GM18868 (cell line): ENCODE measurements around the gene GSTA3.
"Not testable (repeated sequence)": the region's sequence is repeated elsewhere in the genome, so short reads cannot be mapped to it uniquely, and the experiment has no call there.

Experiments used
- ATAC-seq: cut with Tn5 transposase; IDR thresholded peaks from one replicate; pipeline ENCODE4 v1.9.1; 2021; ENCODE audit warnings: mild to moderate bottlenecking, moderate library complexity; ENCODE audit not compliant: unreplicated experiment

The GSTA3 gene

DNA sequence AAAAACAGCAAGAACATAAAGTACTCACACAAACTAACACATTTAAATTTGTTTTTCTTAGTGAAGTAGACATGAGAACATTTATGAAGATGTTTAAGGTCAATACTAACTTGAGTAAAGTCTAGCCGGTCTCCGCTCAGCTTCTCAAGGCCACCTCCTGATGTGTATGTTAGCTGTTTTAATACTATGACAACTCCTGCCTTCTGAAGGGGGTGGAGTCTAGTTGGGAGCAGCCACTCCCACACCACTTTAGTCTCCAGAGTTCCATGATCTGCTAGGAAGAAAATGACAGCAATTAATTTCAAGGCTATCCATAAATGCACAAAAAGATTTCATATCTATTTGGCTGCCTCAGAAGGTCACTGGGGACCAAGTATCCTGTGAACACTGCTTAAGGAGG lies at the start of gene GSTA3:
TSS of gene GSTA3 (minus strand) at position 168 of the 400 bp plus-strand sequence. CDS start 3,864 bp downstream, outside the sequence.
- no peak for ATAC-seq

DNA sequence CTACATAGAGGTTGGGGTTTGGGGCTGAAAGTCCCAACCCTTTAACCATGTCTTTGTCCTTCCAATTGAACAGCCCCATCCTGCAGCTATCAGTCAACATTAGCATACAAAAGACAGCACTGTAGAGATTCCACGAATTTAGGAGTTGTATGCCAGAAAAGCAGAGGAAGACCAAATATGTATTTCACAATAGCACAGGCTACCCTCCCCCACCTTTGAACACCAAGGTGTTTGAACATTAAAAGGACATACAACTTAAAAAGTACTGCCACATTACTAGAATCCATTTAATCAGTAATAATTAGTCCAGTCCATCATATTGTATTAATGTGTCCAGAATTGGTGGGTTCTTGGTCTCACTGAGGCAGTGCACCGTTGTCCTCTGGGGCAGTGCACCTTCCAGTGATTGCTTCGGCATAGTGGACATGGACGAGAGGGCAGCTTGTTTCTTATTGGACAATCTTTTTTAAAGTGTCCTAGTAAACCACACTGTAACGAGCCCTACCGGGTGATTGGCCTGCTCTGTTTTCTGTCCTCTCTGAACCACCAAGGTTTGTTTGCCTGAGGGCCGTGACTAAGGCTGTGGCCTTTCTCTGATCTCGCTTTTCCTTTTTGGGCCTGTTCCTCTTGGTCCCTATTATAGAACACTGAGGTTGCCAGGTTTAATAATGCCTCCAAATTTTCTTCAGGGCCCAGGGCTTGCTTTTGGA lies 49.2 kb upstream of the GSTA3 start:
- no peak for ATAC-seq

DNA sequence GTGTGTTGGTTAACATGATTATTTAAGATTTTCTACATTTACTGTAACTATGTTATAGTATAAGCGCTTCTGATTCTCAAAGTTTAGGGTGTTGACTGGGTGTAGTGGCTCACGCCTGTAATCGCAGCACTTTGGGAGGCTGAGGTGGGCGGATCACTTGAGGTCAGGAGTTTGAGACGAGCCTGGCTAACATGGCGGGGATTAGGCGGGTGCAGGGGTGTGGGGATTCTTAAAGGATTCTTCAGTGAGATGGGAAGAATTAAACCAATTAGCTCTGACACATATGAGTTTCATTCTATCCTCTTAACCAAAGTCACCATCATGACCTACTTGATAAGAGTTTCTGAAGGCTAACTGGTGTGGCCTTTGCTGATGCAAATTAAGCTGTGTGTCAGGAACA lies 46.4 kb upstream of the GSTA3 start:
- no peak for ATAC-seq

DNA sequence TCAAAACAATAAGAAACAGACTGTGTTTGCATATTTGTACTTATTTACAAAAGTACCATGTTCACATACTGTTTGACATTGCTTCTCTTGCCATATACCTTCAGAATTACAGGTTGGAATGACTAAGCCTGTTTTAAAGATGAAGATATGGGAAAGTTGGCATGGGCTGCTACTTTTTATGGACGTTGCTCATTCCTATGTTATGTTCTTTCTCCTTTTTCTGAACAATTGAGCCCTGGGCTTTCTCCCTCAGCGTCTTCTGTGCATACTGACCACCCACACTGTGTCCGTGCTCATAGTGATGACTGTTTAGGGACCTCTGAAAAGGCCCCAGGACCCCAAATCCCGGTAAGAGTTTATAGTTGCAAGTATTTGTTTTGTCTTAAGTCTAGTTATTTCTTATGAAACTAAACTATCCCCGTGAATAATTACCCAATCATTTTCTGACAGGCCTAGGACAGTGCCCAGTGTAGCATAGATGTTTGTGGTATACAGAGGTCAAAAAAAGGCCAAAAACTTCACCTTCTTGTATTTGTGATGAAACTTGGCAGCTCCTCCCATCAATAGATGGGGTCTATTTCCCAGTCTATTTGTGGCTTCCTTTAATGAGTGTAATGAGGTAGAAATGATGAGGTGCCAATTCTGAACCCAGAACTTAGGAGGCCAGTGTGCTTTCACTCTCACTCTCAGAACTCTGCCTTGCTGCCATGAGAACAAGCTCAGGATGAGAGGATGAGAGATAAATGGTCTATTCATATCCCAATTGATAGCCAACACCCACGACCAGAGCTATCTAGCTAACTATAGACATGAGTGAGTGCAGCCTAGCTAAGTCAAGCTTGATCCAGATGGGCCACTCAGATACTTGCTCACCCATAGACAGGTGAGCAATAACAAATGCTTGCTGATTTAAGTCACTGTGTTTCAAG lies 44.7 kb upstream of the GSTA3 start:
- no peak for ATAC-seq

DNA sequence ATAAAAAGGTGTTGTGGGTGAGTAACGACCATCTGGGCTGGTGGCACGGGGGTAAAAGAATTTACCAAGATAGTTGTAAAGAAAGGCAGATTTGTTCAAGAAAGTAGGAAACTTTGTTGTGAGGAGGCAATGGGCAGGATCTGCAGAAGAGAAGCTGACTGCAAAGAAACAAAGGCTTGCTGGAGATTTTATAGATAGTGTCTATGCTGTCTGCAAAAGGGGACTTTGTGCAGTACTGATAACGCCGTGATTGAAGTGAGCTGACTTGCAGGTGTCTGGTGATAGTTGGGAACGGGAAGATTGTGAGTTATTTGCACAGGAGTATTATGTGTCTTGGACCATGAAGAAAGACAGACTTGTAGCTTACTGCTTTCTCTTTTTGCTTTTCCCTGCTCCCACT lies 36.8 kb upstream of the GSTA3 start:
- no peak for ATAC-seq

DNA sequence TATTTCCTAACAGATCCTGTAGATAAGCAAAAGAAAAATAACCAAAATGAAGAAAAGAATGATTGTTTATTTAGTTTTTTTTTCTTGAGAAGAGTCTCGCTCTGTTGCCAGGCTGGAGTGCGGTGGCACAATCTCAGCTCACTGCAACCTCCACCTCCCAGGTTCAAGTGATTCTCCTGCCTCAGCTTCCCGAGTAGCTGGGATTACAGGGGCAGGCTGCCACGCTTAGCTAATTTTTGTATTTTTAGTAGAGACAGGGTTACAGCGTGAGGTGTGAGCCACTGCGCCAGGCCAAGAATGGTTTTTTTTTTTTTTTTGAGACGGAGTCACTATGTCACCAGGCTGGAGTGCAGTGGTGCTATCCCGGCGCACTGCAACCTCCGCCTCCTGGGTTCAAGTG lies 33.3 kb upstream of the GSTA3 start:
- not testable (repeated sequence) for ATAC-seq

DNA sequence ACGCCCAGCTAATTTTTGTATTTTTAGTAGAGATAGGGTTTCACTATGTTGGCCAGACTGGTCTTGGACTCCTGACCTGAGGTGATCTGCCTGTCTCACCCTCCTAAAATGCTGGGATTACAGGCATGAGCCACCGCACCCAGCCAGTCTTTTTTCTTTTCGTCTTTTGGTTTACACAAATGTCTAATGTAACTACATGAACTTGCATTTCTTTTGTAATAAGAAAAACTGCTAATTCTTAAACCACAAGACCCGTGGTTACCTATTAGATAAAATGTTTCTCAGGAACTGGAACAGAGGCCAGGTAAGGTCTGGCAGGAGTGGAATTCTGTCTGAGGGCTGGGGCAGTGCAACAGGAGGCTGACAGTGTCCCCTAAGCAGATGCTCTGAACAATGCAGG lies 32.7 kb upstream of the GSTA3 start:
- ATAC-seq, result no peak

DNA sequence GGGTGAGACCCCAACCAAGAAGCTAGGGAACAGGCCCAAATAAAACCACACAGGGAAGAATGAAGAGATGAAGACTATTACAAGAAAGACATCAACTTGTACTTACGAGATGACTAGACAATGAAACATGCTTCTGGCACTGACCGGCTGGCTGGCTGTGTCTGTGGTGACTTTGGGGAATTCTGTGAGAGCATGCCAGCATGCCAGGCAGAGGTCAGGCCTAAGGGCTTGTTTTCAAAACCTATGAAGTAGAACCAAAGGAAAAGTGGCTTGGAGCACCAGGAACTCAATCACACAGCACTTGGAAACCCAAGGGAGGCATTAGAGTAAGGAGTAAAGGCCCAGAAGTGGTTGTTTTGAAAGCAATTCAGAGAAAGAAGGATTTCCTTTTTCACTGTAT lies 28.4 kb upstream of the GSTA3 start:
- no peak for ATAC-seq

DNA sequence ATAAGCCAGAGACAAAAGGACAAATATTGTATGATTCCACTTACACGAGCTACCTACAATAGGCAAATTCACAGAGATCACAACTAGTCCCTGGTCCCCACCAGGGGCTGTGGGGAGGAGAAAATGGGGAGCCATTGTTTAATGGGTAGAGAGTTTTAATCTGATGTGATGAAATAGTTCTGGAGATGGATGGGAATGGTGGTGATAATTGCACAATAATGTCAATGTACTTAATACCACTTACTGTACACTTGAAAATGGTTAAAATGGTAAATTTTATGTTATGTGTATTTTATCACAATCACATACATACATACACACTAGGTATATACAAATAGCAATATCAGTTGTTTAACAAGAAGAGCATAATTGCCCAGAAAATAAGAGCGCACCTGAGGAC lies 24.3 kb upstream of the GSTA3 start:
- ATAC-seq, result no peak

DNA sequence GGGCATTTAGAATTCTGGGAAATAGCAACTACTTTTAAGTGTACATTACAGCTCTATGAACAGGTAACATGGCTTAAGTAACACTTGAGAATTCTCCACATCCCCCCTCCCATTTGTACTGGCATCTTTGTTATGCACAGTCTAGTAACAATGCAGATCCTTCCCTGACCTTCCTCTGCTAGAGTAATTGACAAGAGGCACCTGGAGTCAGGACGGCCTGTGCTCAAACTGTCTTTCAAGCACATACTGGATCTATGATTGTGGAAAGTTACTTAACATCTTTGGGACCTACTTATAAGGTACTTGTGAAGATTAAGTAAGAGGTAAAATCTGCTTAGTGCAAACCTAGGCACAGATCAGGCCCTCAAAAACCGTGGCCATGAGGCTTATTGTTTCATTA lies 21.9 kb upstream of the GSTA3 start:
- ATAC-seq, result no peak

DNA sequence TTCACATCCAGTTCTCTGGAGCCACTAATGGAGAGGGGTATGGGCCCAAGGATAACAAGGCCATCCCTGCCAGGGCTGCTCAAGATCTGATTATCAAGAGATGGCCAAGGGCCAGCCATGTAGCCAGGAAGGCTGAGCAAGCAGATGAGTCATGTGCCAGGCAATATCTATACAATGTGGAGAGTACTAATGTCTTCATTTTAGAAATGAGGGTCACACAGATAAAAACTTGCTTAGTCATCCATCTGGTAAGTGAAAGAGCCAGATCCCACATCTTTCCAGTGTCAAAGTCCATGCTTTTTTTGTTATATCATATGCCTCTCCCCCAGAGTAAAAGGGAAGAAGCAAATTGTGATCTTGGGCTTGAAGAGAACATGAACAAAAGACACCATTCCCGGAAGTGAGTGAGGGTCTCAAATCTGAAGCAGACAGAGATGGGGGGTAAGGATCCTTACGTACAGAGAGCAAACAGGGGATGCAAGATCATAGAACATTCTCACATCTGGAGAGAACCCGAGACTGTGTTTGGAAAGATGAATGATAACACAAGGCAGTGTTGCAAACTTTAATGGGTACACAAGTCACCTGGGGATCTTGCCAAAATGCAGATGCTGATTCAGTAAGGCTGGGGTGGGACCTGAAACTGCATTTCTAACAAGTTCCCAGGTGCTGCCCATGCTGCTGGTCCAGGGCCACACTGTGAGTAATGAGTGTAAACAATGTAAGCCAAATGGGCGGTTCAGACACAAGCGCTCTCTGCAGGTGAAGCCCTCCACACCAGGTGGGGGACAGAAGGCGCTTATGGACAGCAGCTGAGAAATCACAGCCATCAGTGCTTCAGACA lies 20.0 kb upstream of the GSTA3 start:
- no peak for ATAC-seq

DNA sequence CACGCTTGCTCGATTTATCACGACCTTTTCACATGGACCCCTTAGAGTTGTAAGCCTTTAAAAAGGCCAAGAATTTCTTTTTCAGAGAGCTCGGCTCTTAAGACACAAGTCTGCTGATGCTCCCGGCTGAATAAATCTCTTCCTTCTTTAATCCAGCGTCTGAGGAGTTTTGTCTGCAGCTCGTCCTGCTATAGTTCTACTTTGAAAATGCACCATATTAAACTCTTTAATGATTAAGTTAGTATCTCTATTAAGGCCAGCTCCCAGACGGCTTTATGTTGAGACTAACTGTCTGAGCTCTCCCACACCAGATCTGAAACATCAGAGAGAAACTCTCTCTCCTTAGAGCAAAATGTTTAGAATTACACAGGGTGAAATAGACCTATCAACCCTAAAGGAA lies 18.0 kb upstream of the GSTA3 start:
- ATAC-seq, result no peak

DNA sequence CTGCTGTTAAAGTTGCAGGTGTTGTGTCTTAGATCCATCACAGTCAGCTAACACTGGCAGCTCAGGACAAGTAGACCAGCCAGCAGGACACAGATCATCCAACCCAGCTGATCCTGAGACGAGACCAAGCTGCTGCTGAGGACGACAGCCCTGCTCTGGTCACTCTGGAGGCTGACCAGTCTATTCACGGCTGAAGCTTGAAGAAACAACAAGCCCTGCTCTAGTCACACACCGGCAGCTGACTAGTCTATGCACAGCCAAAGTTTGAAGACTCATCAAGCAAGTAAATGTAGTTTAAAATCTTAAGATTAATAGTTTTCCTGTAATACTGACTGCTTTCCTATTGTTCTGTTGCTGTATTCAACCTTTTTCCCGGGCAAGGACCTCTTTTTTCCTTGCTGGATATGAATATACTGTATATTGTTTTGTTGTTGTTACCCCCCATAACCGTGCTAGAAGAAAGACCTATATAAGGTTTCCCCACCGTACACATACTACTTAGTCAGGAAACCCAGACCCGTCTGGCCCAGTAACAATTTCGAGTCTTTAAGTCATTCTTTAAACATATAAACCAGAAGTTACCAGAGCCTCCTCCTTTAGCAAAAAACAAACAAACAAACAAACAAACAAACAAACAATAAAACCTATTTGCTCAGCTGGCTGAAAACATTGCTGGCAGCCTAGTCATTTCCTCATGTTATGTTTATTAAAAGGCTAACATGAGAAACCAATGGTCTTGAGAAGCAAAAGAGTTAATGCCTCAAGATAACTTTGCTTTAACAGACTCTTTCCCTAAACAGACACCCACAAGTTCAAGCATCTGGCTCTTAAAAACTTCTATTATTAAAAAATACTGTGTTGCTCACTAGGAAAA lies 16.7 kb upstream of the GSTA3 start:
- ATAC-seq, result no peak

DNA sequence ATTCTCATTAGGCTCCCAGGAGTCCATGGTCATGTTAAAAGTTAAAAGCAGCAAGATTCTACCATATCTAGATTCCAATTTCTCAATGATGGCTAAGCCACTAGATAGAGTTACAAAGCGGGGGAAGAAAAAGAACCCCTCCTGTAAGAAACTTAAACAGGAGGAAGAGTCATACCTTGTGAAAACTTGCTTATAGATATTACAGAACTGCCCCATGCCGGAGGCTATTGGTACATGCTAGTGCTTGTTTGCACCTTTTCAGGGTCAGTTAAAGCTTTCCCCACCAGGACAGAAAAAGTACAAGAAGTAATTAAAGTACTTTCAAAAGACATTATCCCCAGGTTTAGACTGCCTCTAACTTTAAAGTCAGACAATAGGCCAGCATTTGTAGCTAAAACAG lies 15.5 kb upstream of the GSTA3 start:
- ATAC-seq, result no peak

DNA sequence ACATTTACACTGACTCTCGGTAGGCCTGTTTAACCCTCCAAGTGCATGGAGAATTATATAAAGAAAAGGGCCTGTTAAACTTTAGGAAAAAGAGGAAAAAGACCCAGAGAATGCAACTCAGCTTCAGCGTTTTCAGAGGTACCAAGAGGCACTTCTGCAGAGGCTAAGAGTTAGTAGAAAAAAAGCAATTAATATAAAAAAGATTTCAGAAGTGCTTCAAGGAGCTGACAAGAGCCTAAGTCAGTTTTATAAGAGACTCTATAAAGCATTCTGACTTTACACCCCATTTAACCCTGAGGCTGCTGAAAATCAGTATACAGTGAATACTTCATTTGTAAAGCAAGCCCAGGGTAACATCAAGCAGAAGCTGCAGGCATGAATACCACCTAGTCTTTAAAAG lies 14.2 kb upstream of the GSTA3 start:
- not testable (repeated sequence) for ATAC-seq

DNA sequence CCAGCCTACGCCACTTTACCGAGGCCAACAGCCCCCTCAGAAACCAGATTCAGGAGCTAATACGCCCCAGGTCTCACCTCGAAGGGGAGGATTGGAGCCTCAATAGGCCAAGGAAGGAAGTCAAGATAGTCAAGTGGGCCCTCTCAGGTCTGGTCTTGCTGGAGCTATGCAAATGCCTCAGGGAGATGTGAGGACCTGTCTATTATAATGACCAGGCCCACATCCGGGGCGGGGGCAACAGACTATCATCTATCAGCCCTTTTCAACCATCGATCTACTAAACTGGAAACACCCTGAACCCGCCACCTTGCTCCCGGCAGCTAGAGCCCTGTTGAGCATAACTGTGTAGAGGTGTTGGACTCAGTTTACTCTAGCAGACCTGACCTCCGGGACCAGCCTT lies 12.7 kb upstream of the GSTA3 start:
- no peak for ATAC-seq

DNA sequence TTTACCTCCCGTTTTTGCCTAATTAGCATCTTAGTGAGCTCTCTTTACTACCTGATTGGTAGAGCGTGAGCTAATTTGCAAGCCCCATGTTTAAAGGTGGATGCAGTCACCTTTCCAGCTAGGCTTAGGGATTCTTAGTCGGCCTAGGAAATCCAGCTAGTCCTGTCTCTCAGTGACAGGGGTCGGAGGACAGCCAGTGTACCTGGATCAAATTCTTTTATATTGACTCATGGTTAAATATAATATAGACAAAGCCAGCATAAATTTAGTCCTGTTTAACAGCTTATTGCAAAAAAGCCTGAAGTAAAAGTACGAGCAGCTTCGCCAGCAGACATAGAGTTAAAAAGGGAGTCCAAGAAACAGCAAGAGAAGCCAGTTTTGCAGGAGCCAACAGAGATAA lies 12.2 kb upstream of the GSTA3 start:
- no peak for ATAC-seq

DNA sequence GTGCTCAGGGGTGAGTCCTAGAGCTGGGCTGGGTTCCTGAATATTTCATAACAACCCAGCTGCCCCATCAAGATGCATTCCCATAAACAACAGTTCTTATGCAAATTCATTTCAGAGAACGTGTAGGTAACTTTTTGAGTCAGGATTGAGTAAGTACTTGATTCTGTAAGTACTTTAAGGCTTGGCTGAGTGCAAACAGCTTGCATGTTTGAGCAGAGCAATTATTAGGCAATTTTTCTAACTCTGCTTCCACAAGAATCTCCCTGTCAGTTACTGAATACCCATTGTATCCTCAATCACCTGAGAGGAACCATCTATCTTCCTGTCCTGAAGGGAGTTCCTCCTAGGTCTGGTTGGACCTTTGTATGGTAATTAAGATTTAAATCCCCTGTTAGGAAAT lies 10.0 kb upstream of the GSTA3 start:
- ATAC-seq, result not testable (repeated sequence)

DNA sequence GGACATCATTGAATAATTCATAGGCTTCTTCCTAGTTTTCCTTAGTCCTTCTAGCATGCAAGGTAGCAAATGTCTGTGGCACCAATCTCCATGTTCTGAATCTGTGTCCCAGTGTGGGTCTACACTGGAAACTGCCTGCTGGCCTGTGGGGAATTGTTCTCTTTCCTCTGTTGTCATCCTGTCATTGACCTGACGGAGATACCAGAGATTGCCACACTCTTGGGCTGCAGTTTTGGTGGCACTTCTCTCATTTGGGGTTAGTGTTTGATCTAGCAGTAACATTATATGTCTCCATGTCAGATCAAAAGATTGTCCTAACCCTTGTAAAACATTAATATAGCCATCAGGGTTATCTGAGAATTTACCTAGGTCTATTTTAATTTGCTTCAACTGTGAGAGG lies 9.3 kb upstream of the GSTA3 start:
- not testable (repeated sequence) for ATAC-seq

DNA sequence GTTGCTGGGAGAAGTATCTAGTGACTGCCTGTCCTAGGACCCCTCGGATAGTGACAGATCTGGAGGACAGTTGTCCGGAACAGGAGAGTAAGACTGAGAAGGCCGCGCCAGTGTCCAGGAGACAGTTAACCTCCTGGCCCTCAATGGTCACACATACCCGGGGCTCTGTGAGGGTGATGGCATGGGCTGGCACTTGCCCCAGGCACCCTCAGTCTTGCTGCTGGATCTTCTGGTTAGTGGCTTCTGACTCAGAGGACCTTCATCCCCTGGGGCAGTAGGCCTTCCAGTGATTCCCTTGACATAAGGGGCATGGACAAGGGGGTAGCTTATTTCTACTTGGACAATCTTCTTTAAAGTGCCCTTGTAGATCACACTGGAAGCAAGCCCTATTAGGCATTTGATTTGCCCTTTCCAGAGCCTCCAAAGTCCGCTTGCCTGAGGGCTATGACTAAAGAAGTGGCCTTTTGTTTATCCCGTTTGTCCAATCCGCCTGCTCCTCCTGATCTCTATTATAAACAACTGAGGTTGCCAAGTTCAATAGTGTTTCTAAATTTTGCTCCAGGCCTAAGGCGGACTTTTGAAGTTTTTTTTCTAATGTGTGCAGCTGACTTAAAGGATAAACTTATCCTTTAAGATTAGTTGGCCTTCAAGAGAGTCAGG lies 8.7 kb upstream of the GSTA3 start:
- ATAC-seq, result not testable (repeated sequence)
